ENCODE measurements around the gene SEMA5A. TPM values are rescaled to one million over a fixed set of nuclear protein-coding genes. Genes with fewer than 3 reads are reported as not detected.

Gene SEMA5A
- total and polyA plus RNA-seq, 2 of the 8 experiments (the other 6 are each of a cell fraction or from before 2014, with no cell fraction given): 5.3 to 8.9 TPM

GRCh38 chr5:9533562-9534364, 12.1 kb downstream of the SEMA5A start:
- Histone ChIP-seq H2BK15ac (ENCODE audit: low read length) (no peak overlapping the region), H2BK12ac (ENCODE audit: low read depth, low read length) (no peak overlapping the region), H2BK20ac (ENCODE audit: low read length) (no peak overlapping the region), H4K5ac (ENCODE audit: insufficient read length, low read depth, low read length) (no peak overlapping the region), H2BK5ac (ENCODE audit: low read depth, low read length) (no peak overlapping the region), H3K27me3 (replicated peaks in 1 of 4; ENCODE audit: control insufficient read depth in 3 of 4, extremely low read depth in 1 of 4, insufficient read depth in 3 of 4, low read length in 3 of 4) (no peaks in the 10 kb centered on the region), H3K79me2 (ENCODE audit: control insufficient read depth in 1 of 2, insufficient read depth in 2 of 2, low read length in 2 of 2) (no peaks in the 10 kb centered on the region), H4K20me1 (replicated peaks in 1 of 2; ENCODE audit: control insufficient read depth in 1 of 2, insufficient read depth in 2 of 2, low read length in 2 of 2) (peaks cover 0 to 4% of the 10 kb centered on the region in 2 experiments), H4K91ac (replicated peaks; ENCODE audit: insufficient read length, low read length) (no peak overlapping the region), H2BK120ac (replicated peaks; ENCODE audit: low read depth, low read length) (no peak overlapping the region), H3K36me3 (ENCODE audit: control insufficient read depth in 2 of 4, insufficient read depth in 4 of 4, low read length in 3 of 4) (no peaks in the 10 kb centered on the region), H2AK5ac (ENCODE audit: low read depth, low read length) (no peak overlapping the region), H3K23me2 (ENCODE audit: low read depth, low read length) (no peaks in the 10 kb centered on the region), H3K56ac (replicated peaks; ENCODE audit: insufficient read length, low read depth, low read length) (no peak overlapping the region), H3K18ac (ENCODE audit: extremely low read depth, low read length) (no peak overlapping the region), H3K79me1 (ENCODE audit: low read depth, low read length) (no peaks in the 10 kb centered on the region), H2AFZ (ENCODE audit: low read length) (no peak overlapping the region), H3K9ac (replicated peaks in 1 of 4; ENCODE audit: extremely low read depth in 1 of 4, low read depth in 3 of 4, low read length in 3 of 4) (no peak overlapping the region), H3K27ac (ENCODE audit: low read depth, low read length) (no peak overlapping the region), H3K4ac (replicated peaks; ENCODE audit: insufficient read length, low read depth, low read length) (no peak overlapping the region), H3K9me3 (ENCODE audit: insufficient read depth in 2 of 2, low read depth in 1 of 2, low read length in 1 of 2) (no peaks in the 10 kb centered on the region), H3K4me3 (ENCODE audit: extremely low read depth in 1 of 4, insufficient read depth in 2 of 4, low read depth in 3 of 4, low read length in 4 of 4) (no peak overlapping the region), H3K23ac (ENCODE audit: insufficient read length) (no peak overlapping the region), H3K4me2 (ENCODE audit: insufficient read depth in 1 of 2, low read depth in 2 of 2, low read length in 2 of 2) (no peak overlapping the region), H4K8ac (ENCODE audit: extremely low read depth, insufficient read depth, low read length) (no peak overlapping the region), H3K4me1 (replicated peaks in 1 of 4; ENCODE audit: control insufficient read depth in 3 of 4, insufficient read depth in 4 of 4, low read length in 3 of 4) (peaks cover 0 to 3% (median 0%) of the 10 kb centered on the region in 4 experiments; a peak in 2 of 7 replicates), H3K14ac (ENCODE audit: insufficient read length) (no peak overlapping the region)
- POLR2A ChIA-PET (ENCODE audit: partially characterized antibody): interaction anchor here (1.4 kb wide), 1 partner anchor 10 kb away, joined by 4 read pairs; no protein-coding TSS in a partner anchor
- CTCF ChIA-PET (ENCODE audit: partially characterized antibody): interaction anchor here (0.7 to 3.8 kb wide), 4 partner anchors 10 to 1094 kb away, joined by 3 to 16 read pairs (median 3); no protein-coding TSS in a partner anchor
- no peak for TF ChIP-seq TAF7 (optimal IDR thresholded peaks at IDR 0.05; ENCODE audit: borderline replicate concordance, low read depth, low read length)
- TF ChIP-seq RAD21 (IDR thresholded peaks at IDR 0.05 in 1 of 2, conservative IDR thresholded peaks at IDR 0.05 in 1 of 2; ENCODE audit: low read depth in 2 of 2, low read length in 2 of 2): no peak
- TF ChIP-seq CREB1 (IDR thresholded peaks at IDR 0.05): no peak
- TF ChIP-seq HDAC2 (IDR thresholded peaks at IDR 0.05; ENCODE audit: borderline replicate concordance in 1 of 2, low read depth in 2 of 2, low read length in 2 of 2): no peak
- TF ChIP-seq USF2 (IDR thresholded peaks at IDR 0.05; ENCODE audit: low read length): no peak
- TF ChIP-seq NRF1 (IDR thresholded peaks at IDR 0.05; ENCODE audit: low read depth, low read length): no peak
- TF ChIP-seq GABPA (IDR thresholded peaks at IDR 0.05; ENCODE audit: borderline replicate concordance, insufficient read depth, low read length): no peak
- no peak for TF ChIP-seq BACH1 (IDR thresholded peaks at IDR 0.05; ENCODE audit: low read length)
- TF ChIP-seq ATF3 (IDR thresholded peaks at IDR 0.05; ENCODE audit: insufficient read depth, low read depth, low read length): no peak
- 92% methylated on average over 7 of the region's 7 CpGs; no CpG with 5 or more reads in 1 of the 2 experiments for WGBS, 2 experiments (ENCODE audit: extremely low coverage in 1 of 2, insufficient coverage in 1 of 2, insufficient read length in 1 of 2, insufficient replicate concordance in 2 of 2, low coverage in 1 of 2, low lambda C conversion rate in 2 of 2, missing lambda C conversion rate in 1 of 2)
- FAIRE-seq (no peak), DNase-seq (ENCODE audit: low read depth in 1 of 2, low spot score in 2 of 2) (no peak)

Measured in H1 (cell line).